Ammon's horn (tissue), 1 donor: ENCODE data around the gene ID2.
"Not testable (repeated sequence)": the region's sequence is repeated elsewhere in the genome, so short reads cannot be mapped to it uniquely, and the experiment has no call there.

Experiments
- DNase-seq: peaks from one replicate; pipeline ENCODE4 v3.0.0-alpha.2; 2016; ENCODE audit warnings: low spot score

ID2 gene

DNA sequence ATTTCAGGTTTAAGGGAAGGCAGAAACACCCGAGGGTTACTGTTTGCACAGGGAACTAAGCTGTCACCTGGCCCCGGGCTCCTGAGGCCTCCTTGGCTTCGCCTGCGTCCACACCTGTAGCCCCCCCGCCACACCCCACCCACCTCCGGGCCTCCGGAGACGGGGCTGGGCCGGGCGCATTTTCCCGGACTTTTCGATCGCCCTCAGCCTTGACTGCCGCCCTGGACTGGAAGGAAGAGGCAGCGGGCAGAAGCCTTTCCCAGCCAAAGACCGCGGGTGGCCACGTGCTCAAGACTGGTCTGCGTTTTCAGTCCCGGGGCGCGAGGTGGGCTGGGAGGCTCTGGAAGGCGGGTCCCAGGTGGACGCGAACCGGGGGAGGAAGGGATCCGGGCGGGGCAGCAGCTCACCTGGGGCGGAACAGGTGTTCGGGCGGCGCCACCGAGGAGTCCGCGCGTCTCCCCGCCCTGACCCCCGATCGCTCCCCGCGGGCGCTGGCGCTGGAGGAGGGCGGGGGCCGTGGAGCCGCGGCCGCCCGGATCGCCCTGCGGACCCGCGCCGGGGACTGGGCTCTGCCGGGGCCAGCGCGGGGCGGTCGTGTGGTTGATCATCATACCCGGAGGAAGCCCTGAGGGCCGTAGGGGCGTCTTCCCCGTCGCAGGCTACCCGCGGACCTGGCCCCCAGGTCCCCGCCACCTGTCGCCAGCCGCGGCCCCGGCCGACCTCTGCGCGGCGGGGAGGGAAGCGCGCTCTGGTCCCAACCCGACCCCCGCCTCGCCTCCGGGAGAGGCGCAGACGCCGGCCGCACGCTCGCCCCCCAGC lies 3.2 kb downstream of the ID2 start:
- DNase-seq: peak; percentile 51

- DNase-seq: peak; percentile 48
These were observed 4.0 kb downstream of the ID2 start for GRCh38 chr2:8685697-8686358.

- no peak for DNase-seq
These were observed 10.1 kb downstream of the ID2 start for GRCh38 chr2:8691859-8692437.

DNA sequence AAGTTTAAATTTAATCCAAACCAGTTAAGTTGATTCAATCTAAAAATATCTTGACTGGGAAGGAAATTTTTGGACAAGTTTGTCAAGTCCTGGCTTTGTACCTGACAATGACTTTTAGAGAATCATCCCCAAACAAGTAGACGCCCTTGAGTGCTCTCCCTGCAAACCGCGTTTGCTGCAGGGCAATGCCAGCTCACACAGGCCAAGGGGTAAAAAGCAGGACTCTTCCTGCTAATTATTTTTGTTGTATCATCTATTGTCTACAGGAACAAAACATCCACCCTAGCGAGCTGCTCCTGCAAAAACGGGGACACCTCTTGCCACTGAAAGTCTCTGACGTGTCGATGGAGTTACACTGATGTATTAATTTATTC lies 10.9 kb downstream of the ID2 start:
- DNase-seq: no peak

DNA sequence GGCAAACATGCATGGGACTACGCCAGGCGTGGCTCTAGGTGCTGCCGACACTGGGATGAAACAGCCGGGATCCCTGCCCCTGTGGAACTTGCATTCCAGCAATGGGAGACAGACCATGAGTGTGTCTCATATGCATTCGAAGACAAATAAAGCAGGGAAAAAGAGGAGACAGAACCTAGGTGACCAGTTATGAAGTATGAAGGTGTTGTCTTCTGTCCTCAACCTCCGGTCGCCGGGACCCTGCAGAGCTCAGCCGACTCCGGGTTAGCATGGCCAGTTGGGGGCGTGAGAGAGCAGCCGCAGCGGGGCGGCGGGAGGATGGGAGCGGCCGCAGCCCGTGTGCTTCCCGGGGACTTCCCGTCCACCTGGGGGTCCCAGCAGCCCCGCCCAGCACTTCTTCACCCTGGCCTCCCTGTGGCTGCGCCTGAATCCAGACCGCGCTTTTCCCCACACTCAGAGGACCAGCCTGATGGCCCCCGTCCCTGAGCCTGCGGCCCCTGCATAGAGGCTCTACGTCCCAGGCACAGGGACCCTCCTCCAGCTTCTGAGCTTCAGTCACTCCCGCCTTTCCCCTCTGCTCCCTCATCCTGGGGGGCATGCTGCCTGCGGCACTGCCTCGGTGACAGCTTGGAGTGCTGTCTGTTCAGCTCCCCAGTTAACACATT lies 11.4 kb downstream of the ID2 start:
- peak; percentile 59 for DNase-seq

- no peak for DNase-seq
These were observed 12.9 kb downstream of the ID2 start for GRCh38 chr2:8694737-8695136.

DNA sequence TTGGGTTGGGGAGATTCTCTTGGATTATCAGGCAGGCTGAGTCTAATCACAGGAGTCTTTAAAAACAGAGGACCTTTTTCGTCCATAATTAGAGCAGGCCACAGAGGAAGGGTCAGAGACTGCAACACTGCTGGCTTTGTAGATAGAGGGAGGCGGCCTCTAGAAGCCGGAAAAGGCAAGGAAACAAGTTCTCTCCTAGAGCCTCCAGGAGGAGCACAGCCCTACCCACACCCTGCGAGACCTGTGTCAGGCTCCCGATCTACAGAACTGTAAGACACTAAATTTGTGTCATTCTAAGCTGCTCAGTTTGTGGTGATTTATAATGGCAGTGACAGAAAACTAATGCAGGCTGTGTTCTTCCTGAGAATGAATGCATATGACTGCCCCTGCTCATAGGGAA lies 15.3 kb downstream of the ID2 start:
- DNase-seq: no peak

DNA sequence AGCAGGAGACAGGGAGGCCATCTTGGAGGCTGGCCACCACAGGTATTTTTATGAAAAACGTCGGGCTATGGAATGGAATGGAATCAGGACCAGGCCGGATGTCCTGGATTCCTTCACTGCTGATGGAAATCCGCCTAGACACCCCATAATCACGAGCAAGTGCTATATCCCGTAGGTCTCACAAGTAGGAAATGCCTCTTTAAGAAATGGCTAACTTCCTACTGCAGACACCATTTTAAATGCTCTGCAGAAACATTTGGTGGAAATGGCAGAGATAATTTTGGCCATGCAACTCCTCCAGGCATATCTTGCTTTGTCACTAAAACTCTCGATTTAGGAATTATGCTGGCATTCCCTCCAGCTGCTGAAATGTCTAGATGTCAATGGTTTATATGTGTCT lies 18.0 kb downstream of the ID2 start:
- no peak for DNase-seq

DNA sequence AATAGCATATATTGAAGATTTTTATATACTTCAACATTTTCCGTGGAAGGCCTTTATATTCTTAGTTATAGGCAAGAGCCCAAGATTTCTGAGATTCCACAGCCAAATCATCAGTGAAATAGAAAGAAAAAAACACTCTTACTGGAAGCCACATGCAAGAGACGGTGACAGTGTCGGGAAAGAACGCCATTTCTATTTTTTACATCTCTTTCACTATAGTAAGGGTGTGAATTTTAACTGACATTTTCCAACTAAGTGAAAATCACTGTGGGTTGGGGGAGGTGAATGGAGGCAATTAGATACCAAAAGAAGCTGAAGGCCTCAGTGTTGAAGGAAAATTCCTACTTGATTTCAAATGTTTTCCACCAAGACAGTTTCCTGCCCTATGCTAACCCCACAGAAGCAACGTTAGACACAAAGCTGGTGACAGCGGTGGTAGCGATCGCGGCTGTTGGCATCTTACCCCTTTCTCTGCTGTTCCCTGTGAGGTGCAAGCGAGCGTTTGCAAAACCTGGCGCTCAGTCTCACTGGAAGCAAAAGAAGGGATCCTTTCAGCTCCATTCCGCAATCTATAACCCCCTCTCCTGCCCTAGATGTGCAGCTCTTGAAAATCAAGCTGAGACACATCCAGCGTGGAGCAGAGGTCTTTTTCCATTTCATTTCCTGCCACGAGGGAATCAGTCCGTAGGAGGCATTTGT lies 20.0 kb downstream of the ID2 start:
- DNase-seq: no peak

DNA sequence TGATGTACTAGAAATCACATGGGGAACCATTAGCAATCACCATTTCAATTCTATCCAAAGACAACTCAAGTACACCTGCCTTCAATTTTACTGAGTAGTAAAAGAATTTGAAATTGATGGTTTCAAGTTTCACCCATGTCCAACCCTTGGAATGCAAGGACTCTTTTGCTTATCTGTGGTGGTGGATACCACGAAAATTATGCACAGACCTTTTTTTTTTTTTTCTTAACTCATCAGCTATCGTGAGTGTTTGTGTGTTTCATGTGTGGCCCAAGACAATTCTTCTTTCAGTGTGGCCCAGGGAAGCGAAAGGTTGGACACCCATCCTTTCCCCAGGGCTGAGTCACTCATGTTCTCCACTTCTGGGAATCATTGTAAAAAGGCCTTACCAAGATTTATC lies 23.1 kb downstream of the ID2 start:
- DNase-seq: no peak

GRCh38 chr2:8709611-8710010 lies 27.8 kb downstream of the ID2 start:
- no peak for DNase-seq

GRCh38 chr2:8710951-8711350 lies 29.1 kb downstream of the ID2 start:
- no peak for DNase-seq

DNA sequence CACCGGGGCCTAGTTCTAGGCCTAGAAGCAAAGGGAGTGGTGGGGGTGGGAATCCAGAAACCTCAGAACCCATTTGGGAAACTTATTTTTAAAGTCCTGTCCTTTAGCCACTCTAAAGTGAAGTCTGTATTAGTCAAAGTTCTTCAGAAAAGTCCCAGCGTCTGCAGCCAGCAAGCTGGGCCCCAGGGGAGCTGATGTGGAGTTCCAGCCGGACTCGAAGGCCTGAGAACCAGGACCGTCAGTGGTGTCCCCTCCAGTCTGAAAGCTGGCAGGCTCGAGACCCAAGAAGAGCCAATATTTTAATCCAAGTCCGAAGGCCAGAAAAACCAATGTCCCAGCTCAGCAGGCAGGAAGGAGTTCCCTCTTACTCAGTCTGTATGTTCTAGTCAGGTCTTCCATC lies 32.4 kb downstream of the ID2 start:
- DNase-seq: no peak

GRCh38 chr2:8714971-8715370 lies 33.1 kb downstream of the ID2 start:
- DNase-seq: no peak

GRCh38 chr2:8719528-8719927 lies 37.7 kb downstream of the ID2 start:
- DNase-seq: no peak

GRCh38 chr2:8720741-8721140 lies 38.9 kb downstream of the ID2 start:
- no peak for DNase-seq

- no peak for DNase-seq
These were observed 39.6 kb downstream of the ID2 start for GRCh38 chr2:8721410-8721809.

GRCh38 chr2:8722986-8723385 lies 41.1 kb downstream of the ID2 start:
- no peak for DNase-seq

DNA sequence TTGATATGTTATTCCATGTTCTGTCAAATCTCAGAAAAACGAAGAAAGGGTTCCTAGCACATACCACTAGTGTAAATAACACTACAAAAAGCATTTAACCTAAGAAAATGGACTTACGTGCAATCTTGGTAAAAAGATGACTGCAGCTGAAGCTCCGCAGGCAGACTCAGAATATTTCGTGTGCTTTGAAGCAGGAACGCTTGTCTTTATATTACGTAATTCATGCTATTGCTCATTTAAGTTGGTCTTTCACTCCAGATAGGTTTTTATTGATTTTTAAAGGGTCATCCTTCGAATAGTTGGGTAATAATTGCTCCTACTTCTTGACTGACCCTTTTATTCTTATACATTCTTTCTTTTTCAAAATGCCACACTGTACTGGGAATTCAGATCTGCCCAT lies 44.0 kb downstream of the ID2 start:
- no peak for DNase-seq

GRCh38 chr2:8728305-8729015 lies 46.6 kb downstream of the ID2 start:
- no peak for DNase-seq

- not testable (repeated sequence) for DNase-seq
These were observed 47.2 kb downstream of the ID2 start for GRCh38 chr2:8729101-8729500.

DNA sequence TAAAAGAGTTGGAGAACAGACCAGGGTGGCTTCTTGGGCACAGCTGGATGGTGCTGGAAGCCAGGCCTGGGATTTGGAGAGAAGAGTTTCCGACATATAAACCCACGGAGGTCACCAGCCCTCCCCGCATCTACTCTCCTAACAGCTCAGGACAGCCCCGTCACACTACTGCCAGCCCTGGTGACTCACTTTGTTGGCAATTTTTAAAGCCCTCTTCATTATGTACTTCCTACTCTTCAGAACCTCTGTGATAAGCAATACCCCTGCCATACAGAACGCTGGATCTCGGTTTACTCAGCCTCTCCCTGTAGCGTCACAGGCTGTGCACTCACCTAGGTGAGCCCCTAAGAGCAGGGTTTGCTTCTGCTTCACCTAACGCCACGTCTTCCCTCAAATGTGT lies 48.1 kb downstream of the ID2 start:
- DNase-seq: no peak
